HG02678 (cell line): ENCODE measurements around the gene FBXW7.

ENCODE experiments used
- ATAC-seq: cut with Tn5 transposase; IDR thresholded peaks from one replicate; pipeline ENCODE4 v1.9.1; 2021; ENCODE audit warnings: mild to moderate bottlenecking, moderate library complexity; ENCODE audit not compliant: unreplicated experiment

The FBXW7 gene

DNA sequence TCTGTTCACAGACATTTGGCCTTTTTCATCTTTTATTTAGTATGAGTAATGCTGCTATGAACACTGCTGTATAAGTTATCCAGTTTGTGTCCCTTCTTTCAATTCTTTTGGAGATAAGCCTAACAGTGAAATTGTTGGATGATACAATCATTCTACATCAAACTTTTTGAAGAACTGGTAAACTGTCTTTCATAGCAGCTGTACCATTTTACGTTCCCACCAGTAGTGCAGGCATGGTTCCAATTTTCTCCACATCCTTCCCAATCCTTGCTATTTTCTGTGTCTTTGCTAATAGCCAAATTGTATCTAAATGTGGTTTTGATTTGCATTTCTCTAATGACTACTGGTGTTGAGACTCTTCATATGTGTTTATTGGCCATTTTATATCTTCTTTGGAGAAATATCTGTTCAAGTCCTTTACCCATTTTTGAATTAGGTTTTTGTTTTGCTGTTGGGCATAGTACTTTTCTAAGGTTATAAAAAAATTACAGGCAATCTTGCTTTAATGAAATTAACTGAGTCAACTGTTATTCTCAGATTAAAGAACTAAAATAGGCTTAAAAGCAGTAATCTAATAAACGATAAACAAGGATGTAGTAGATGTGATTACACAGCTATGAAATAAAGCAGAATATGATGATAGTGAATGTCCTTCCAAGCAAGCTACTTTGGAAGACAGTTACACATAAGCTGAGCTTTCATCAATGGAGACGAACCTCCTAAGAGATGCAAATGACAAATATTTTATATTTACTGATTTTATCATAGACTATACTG, 57.2 kb downstream of the FBXW7 start:
- no peak for ATAC-seq

DNA sequence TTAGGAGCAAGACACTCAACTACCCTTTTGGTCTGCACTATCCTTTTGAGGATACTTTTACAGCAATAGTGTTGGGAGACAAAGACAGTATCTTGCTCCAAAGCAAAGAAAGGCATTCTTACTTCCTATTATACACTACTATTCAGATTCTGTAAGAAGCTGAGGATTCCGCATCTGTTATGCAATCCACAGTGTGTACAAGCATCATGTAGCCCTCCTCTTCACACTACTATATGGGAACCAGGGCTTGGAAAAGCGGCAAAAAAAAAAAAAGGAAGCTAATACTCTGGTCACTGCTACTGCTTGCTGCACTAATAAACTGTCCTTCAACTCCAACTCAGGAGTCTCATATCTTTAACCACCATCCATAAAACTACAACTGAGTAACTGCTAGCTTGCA, 59.1 kb downstream of the FBXW7 start:
- ATAC-seq = no peak

DNA sequence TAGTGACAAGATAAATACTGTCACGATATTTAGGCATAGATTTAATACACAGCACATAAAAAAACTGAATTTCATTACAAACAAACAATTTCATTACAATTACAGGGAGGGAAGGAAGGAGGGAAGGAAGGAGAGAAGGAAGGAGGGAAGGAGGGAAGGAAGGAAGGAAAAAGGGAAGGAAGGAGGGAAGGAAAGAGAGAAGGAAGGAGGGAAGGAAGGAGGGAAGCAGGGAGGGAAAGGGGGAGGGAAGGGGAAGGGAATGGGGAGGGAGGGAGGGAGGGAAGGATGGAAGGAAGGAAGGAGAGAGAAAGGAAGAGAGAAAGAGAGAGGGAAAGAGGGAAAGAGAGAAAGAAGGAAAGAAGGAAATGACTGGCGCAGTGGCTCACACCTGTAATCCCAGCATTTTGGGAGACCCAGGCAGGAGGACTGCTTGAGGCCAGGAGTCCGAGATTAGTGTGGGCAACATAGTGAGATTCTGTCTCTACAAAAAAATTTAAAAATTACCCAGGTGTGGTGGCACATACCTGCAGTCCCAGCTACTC, 64.6 kb downstream of the FBXW7 start:
- no peak for ATAC-seq

DNA sequence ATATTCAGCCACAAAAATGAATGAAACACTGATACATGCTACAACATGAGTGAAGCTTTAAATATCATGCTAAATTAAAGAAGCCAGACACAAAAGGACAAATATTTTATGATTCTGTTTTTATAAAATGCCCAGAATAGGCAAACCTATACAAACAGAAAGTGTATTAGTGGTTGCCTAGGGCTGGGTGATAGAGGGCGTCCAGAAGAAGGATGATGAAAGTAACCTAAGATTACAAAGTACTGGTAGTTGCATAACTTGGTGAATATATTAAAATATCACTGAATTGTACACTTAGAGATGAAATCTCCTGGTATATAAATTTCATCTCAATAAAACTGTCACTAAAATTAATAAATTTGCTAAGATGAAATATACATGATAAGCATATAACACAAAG, 67.5 kb downstream of the FBXW7 start:
- ATAC-seq = no peak

DNA sequence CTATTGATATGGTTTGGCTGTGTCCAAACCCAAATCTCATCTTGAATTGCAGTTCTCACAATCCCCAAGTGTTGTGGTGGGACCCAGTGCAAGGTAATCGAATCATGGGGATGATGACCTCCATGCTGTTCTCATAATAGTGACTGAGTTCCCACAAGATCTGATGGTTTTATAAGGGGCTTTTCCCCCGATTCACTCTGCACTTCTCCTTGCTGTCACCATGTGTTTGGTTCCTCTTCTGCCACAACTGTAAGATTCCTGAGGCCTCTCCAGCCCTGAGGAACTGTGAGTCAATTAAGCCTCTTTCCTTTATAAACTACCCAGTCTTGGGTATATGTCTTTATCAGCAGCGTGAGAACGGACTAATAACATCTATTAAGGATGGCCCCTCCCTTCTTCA, 68.8 kb downstream of the FBXW7 start:
- ATAC-seq = no peak

DNA sequence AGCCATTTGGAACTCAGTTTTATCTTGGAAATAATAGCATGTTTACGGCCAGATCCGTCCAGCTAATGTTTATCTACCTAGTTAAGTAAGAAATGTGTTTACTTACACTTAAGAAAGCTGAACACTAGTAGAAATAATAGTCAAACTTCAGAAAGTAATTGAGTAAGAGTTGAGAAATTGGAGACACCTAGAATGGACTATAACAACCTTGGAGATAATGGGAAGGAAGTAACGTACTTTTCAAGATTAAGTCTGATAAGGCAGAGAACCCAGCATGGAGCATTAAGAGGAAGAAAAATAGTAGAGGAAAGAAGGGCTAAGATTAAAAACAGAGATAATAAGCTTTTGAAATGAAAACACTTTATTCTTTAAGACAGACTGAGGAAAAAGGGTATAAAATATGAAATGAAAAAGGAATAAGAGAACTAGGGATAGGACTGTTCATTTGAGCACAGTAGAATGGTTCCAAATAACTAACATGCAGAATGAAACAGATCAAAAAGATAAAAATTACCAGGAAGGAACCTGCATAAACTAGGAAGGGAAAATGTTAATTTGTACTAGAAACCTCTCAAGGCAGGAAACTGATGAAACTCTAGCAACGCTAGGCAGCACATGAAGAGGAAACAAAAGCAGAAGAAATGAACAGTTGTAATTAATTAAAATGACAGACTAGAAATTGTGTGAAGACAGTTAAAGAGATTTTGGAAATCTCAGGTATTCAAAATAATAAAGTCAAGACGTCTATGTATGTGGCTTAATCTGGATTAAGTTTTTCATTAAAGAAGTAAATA, 71.7 kb downstream of the FBXW7 start:
- no peak for ATAC-seq

DNA sequence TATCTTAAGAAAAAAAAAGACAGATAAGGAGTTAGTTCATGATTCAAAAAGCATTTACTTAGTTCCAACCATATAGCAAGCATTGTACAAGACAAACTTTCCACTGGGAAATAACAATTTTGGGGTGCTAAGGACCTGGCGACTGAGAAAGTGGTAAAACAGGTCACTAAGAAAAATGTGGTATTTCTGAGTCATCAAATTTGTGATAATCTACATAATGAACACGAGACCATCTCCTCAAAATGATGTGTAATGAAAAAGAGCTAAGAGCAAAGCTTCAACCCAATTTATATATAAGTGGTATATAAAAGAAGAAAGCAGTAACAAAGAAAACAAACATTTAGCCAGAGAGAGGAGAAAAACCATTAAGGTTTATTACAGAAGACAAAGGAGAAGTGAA, 72.3 kb downstream of the FBXW7 start:
- no peak for ATAC-seq

DNA sequence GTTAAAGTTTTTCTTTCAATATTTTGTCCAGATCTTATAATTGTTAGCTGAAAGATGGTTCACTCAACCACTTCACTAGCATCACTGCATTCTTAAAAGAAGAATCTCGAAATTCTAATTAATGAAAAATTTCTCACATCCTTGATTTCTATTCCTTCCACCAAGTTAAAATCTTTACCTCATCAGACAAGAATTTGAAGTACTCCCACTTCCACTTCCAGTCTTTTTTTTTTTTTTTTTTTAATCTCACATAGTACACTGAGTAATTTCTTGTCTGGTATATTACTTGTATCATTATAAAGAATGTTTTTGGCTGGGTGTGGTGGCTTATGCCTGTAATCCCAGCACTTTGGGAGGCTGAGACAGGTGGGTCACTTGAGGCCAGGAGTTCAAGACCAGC, 73.2 kb downstream of the FBXW7 start:
- no peak for ATAC-seq

DNA sequence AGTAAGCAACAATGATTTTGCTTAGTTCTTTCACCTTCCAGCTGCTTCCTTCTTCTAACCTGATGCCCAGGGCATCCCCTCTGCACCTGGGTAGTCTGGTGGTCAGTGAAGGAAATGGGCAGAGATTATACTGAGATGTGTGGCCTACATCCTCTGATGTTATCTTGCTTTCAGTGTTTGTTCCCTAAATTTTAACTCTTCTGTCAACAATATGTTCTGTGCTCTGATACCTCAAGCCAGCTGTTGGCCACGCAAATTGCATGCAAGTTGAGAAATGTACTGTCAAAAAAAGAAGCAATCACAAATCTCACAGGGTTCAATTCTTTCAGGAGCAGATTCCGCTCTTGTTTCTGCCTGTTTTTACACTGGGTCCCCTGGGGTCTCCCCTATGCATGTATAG, 73.8 kb downstream of the FBXW7 start:
- ATAC-seq = peak; percentile 78

DNA sequence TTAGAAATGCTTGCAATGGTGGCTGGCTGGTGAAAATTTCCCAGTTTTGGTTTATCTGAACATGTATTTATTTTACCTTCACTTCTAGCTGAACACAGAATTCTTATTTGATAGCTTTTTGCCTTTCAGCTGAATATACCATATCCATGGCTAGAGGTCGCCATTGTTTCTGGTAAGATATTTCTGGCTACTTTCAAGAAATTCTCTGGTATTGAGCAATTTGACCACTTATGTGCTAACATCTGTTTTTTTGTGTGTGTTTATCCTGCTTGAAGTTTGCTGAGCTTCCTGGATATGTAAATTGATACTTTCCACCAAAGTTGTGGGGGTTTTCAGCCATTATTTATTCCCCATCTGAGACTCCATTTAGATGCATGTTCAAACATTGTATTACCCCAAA, 75.4 kb downstream of the FBXW7 start:
- ATAC-seq = no peak

DNA sequence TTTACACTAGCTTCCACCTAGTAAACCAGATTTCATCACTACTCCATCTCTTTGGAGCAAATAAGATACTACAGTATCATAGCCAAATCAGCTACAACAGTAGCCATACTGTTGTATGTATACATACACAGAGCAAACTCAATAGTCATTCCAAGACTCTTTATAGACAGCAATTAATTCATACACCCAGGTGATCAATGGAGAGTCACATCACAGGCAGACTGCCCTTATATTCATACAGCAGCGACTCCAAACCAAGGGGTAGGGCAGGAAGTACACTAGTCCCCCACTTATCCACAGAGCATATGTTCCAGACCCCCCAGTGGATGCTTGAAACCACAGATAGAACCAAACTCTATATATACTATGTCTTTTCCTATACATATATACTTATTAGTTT, 76.6 kb downstream of the FBXW7 start:
- no peak for ATAC-seq

DNA sequence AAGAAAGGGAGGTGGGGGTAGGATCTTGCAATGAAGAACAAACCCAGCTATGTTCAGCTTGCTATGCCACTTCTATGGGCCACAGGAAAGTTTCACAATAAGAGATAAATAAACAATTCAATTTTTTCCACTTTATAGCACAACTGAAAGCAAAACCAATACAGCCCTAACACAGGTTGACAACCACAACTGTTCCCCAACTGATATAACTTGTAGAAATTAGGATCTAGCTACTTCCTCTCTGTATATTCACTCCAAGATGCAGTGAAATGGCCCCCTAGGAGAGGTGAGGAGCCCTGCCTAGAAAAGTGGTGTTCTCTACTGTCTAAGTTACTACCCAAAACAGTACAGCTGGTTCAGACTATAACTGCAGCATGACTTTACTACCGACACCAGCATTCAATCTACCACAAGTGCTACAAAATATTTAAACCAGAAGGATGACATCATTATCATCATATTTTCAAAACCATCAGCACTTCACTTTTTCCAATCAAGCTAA, 77.0 kb downstream of the FBXW7 start:
- peak; percentile 26 for ATAC-seq

DNA sequence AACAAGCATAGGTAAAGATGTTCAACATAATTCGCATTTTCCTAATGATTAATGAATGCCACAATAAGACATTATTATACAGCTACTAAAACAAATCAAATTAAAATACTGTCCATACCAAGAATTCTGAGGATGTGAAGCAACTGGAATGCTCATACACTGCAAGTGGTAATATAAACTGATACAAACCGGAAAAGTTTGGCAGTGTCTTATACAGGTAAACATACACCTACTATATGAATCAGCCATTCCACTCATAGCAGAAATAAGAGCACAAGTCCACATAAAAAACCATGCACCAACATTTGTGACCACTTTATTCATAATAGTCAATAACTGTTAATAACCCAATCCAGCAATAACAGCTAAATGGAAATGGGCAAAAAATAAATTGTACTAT, 79.3 kb downstream of the FBXW7 start:
- ATAC-seq = no peak

DNA sequence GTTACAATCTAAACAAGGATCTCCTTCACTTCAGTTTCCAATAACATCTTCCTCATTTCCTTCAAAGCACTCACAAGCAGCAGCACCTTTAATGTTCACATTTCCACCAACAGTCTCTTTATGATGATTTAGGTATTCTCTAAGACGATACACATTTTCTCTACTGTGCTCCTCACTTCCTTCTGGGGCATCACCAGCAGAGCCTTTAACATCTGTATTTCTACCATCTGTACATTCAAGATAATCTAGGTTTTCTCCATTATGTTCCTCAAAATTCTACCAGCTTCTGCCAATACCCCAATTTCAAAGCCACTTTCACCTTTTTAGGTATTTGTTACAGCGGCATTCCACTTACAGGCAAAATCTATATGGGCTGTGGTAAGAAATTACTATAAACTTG, 80.6 kb downstream of the FBXW7 start:
- no peak for ATAC-seq

DNA sequence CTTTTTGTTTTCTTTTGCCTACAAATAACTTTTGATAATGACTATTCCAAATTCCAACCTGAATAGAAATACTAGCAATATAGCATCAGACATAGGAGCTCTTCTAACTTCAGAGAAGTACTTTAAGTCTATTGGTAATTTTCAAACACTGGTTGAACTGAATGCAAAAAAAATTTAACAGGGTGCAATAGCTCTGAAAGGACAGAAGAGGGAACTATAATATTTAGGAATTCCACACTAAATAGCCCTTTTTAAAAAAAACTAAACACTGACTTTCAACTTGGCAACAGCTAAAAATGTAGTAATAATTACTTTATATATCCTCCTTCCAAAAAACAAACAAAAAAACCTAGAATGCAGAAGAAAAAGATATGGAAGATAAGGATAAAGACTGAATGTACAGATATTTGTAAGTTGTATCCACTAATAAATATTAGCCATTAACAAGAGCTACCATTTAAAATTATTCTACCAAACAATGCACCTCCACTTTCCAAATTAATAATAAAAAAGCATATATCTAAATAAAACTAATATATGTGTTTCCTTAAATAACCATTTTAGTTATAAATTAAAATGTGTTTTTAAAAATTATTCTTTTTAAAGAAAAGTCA, 81.4 kb downstream of the FBXW7 start:
- no peak for ATAC-seq

DNA sequence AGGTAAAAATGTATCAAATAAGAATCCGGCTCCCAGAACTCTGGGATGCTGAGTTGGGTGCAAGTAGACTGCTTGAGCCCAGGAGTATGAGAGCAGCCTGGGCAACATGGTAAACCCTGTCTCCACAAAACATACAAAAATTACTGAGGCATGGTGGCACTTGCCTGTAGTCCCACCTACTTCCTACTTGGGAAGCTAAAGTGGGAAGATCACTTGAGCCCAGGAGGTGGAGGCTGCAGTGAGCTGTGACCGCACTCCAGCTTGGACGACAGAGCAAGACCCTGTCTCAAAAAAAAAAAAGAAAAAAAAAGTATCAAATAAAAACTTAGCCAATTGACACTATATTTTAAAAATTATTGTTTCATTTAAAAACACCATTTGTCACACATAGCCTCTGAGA, 84.4 kb downstream of the FBXW7 start:
- no peak for ATAC-seq

DNA sequence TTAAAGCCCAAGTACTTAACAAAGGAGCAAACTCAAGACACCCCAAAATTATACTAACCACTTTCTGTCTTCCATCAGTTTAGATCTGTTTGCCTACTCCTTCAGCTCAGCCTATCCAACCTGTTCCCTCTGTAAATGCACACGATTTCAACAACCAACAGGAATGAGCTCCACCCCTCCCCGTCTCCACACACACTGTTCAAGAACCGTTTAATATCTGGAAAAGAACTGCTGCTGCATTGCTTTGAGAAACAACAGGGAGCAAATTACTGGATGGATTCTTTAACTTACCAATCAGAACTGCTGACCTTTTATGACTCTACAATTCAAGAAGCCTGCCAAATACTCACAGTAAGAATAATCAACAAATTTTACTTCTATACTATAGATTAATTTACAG, 87.0 kb downstream of the FBXW7 start:
- no peak for ATAC-seq

DNA sequence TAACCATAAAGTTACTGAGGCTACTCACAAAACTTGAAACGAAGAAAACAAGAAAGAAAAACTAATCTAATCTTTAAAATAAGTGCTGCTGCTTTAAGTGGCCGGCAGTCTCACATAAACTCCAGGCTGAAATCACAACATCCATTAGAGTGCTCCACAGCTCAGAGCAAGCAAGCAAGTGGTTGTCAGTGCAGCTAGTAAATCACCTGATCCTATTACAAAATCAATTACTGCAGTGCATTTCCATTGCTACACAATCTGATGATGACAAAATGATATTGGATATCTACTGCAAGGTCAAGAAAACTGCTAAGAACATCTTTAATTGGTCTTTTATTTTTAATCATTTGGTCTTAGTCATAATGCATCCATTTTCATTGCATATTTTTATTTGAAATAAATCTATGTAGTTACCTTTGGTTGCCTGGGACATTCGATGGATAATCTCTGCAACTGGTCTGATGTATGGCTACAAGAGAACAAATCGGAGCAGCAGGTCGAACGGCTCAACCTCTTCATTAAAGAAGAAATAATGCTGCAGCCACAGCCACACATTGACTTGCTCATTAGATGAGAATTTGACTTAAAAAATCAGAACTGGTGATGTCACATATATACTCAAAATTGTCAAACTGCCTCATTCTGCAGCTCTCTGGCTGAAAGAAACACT, 87.7 kb downstream of the FBXW7 start:
- ATAC-seq = no peak

DNA sequence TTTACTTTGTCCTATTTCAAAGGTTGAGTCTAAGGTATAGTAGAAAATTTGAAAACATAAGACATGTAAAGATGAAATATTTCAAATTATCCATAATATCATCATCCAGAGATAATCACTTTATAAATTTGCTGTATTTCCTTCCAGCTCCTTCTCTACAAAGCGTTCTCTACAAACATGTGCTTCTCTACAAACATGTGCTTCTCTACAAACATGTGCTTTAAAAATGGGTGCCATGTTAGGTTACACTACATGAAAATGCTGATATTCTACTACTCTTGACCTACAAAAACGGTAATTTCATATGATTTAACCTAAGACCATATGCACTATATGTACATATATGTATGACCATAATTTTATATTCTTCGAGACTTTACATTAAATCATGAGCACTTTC, 92.0 kb downstream of the FBXW7 start:
- no peak for ATAC-seq

DNA sequence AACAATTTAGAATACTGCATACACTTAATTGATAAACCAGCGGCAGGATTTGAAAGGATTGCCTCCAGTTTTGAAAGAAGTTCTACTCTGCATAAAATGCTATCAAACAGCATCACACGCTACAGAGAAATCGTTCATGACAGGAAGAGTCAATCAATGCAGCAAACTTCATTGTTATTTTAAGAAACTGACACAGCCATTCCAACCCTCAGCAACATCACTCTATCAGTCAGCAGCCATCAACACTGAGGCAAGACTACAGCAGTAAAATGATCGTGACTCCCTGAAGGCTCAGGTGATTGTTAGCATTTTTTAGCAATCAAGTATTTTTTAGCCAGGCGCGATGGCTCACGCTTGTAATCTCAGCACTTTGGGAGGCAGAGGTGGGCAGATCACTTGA, 98.3 kb downstream of the FBXW7 start:
- no peak for ATAC-seq

DNA sequence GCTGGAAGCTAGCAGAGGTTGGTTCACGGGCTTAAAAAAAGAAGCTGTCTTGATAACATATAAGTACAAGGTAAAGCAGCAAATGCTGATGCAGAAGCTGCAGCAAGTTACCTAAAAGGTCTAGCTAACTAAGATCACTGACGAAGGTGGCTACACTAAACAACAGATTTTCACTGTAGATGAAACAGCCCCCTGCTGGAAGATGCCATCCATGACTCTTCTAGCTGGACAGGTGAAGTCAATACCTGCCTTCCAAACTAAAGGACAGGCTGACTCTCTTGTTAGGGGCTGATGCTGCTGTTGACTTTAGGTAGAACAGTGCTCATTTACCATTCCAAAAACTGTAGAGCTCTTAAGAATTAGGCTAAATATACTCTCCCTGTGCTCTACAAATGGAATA, 99.5 kb downstream of the FBXW7 start:
- ATAC-seq = no peak
